Vagina (tissue), 2 donors: ENCODE results near the gene NKTR.

Experiments used
- CTCF ChIP-seq, 3 experiments: fragments of 450-650 bp in 2 of 3; fragments of 200-600 bp in 1 of 3; sonication (generic) in 1 of 3; IDR thresholded peaks; one replicate each; pipeline ENCODE4 v1.5.1; 2017 to 2019; ENCODE audit warnings: antibody characterized with exemption in 3 of 3, mild to moderate bottlenecking in 2 of 3, moderate library complexity in 2 of 3
- POLR2A ChIP-seq, 2 donors: fragments of 450-650 bp; IDR thresholded peaks; one replicate each; pipeline ENCODE4 v1.6.1; 2017; ENCODE audit warnings: antibody characterized with exemption in 2 of 2, mild to moderate bottlenecking in 2 of 2, moderate library complexity in 2 of 2

- TF ChIP-seq POLR2A (IDR thresholded peaks at IDR 0.05) (no peak), CTCF (IDR thresholded peaks at IDR 0.05) (no peak)
Measured at GRCh38 chr3:42685363-42685881, 84.9 kb downstream of the NKTR start, which contains the start of gene KLHL40.
